Measurements from ENCODE around the gene ALOX15.

Gene ALOX15

GRCh38 chr17:4588898-4589625, 52.4 kb downstream of the ALOX15 start:
- H3K36me3 ChIP-seq (ENCODE audit: insufficient read depth, low read length) = no peaks in the 10 kb centered on the region
- no peak overlapping the region for H3K4me3 ChIP-seq
- H3K9ac ChIP-seq (ENCODE audit: insufficient read length) = no peak overlapping the region
- no peaks in the 10 kb centered on the region for H3K9me3 ChIP-seq (ENCODE audit: low read depth, low read length)
- TF ChIP-seq POLR2AphosphoS5 (IDR thresholded peaks at IDR 0.05; ENCODE audit: borderline replicate concordance, low read depth, low read length) (no peak), FOXP2 (optimal IDR thresholded peaks at IDR 0.05; ENCODE audit: control extremely low read depth, extremely low read length, insufficient read depth) (no peak), EZH2 (IDR thresholded peaks at IDR 0.05) (no peak)
- H3K27ac ChIP-seq = no peak overlapping the region
- DNase-seq (ENCODE audit: low read depth, low spot score) = no peak

- H3K36me3 ChIP-seq (ENCODE audit: insufficient read depth, low read length) = no peaks in the 10 kb centered on the region
- H3K27ac ChIP-seq = no peak overlapping the region
- H3K4me3 ChIP-seq = no peak overlapping the region
- H3K9me3 ChIP-seq (ENCODE audit: low read depth, low read length) = no peaks in the 10 kb centered on the region
- DNase-seq (ENCODE audit: low read depth, low spot score) = no peak
- TF ChIP-seq POLR2AphosphoS5 (IDR thresholded peaks at IDR 0.05; ENCODE audit: borderline replicate concordance, low read depth, low read length) = no peak
- TF ChIP-seq FOXP2 (optimal IDR thresholded peaks at IDR 0.05; ENCODE audit: control extremely low read depth, extremely low read length, insufficient read depth) = no peak
- no peak for TF ChIP-seq EZH2 (IDR thresholded peaks at IDR 0.05)
- H3K9ac ChIP-seq (ENCODE audit: insufficient read length) = no peak overlapping the region
Observed at GRCh38 chr17:4588391-4588790, 53.1 kb downstream of the ALOX15 start.

GRCh38 chr17:4587803-4588202, 53.7 kb downstream of the ALOX15 start:
- Histone ChIP-seq H3K4me3 (no peak overlapping the region), H3K9me3 (ENCODE audit: low read depth, low read length) (no peaks in the 10 kb centered on the region), H3K36me3 (ENCODE audit: insufficient read depth, low read length) (no peaks in the 10 kb centered on the region), H3K9ac (ENCODE audit: insufficient read length) (no peak overlapping the region), H3K27ac (no peak overlapping the region)
- no peak for DNase-seq (ENCODE audit: low read depth, low spot score)
- no peak for TF ChIP-seq POLR2AphosphoS5 (IDR thresholded peaks at IDR 0.05; ENCODE audit: borderline replicate concordance, low read depth, low read length)
- TF ChIP-seq FOXP2 (optimal IDR thresholded peaks at IDR 0.05; ENCODE audit: control extremely low read depth, extremely low read length, insufficient read depth) = no peak
- TF ChIP-seq EZH2 (IDR thresholded peaks at IDR 0.05) = no peak

- TF ChIP-seq FOXP2 (optimal IDR thresholded peaks at IDR 0.05; ENCODE audit: control extremely low read depth, extremely low read length, insufficient read depth) = no peak
- TF ChIP-seq POLR2AphosphoS5 (IDR thresholded peaks at IDR 0.05; ENCODE audit: borderline replicate concordance, low read depth, low read length) = no peak
- no peak for TF ChIP-seq EZH2 (IDR thresholded peaks at IDR 0.05)
- Histone ChIP-seq H3K4me3 (no peak overlapping the region), H3K27ac (no peak overlapping the region), H3K9me3 (ENCODE audit: low read depth, low read length) (no peaks in the 10 kb centered on the region), H3K9ac (ENCODE audit: insufficient read length) (no peak overlapping the region), H3K36me3 (ENCODE audit: insufficient read depth, low read length) (no peaks in the 10 kb centered on the region)
- DNase-seq (ENCODE audit: low read depth, low spot score) = no peak
Observed at GRCh38 chr17:4587195-4587594, 54.3 kb downstream of the ALOX15 start.

- TF ChIP-seq FOXP2 (optimal IDR thresholded peaks at IDR 0.05; ENCODE audit: control extremely low read depth, extremely low read length, insufficient read depth) (no peak), POLR2AphosphoS5 (IDR thresholded peaks at IDR 0.05; ENCODE audit: borderline replicate concordance, low read depth, low read length) (no peak), EZH2 (IDR thresholded peaks at IDR 0.05) (no peak)
- no peak overlapping the region for H3K4me3 ChIP-seq
Observed at GRCh38 chr17:4586043-4586442, 55.4 kb downstream of the ALOX15 start.

GRCh38 chr17:4585638-4585994, 55.9 kb downstream of the ALOX15 start:
- H3K4me3 ChIP-seq = no peak overlapping the region; the same call in 1 of the 2 replicates
- DNase-seq (ENCODE audit: low read depth, low spot score) = no peak
- H3K27ac ChIP-seq = no peak overlapping the region
- no peaks in the 10 kb centered on the region for H3K36me3 ChIP-seq (ENCODE audit: insufficient read depth, low read length)
- no peak overlapping the region for H3K9ac ChIP-seq (ENCODE audit: insufficient read length)
- TF ChIP-seq EZH2 (IDR thresholded peaks at IDR 0.05) (no peak), POLR2AphosphoS5 (IDR thresholded peaks at IDR 0.05; ENCODE audit: borderline replicate concordance, low read depth, low read length) (no peak), FOXP2 (optimal IDR thresholded peaks at IDR 0.05; ENCODE audit: control extremely low read depth, extremely low read length, insufficient read depth) (no peak)
- H3K9me3 ChIP-seq (ENCODE audit: low read depth, low read length) = no peaks in the 10 kb centered on the region

More at GRCh38 chr17:4586043-4586442, 55.4 kb downstream of the ALOX15 start:
- DNase-seq (ENCODE audit: low read depth, low spot score) = no peak
- H3K9me3 ChIP-seq (ENCODE audit: low read depth, low read length) = no peaks in the 10 kb centered on the region
- H3K36me3 ChIP-seq (ENCODE audit: insufficient read depth, low read length) = no peaks in the 10 kb centered on the region
- no peak overlapping the region for H3K9ac ChIP-seq (ENCODE audit: insufficient read length)
- H3K27ac ChIP-seq = no peak overlapping the region

GRCh38 chr17:4584917-4585637, 56.4 kb downstream of the ALOX15 start:
- TF ChIP-seq POLR2AphosphoS5 (IDR thresholded peaks at IDR 0.05; ENCODE audit: borderline replicate concordance, low read depth, low read length) (no peak), EZH2 (IDR thresholded peaks at IDR 0.05) (no peak), FOXP2 (optimal IDR thresholded peaks at IDR 0.05; ENCODE audit: control extremely low read depth, extremely low read length, insufficient read depth) (no peak)
- no peak overlapping the region for H3K9ac ChIP-seq (ENCODE audit: insufficient read length)
- H3K27ac ChIP-seq = no peak overlapping the region
- H3K4me3 ChIP-seq = peak overlapping the region; percentile 81
- DNase-seq (ENCODE audit: low read depth, low spot score) = no peak
- no peaks in the 10 kb centered on the region for H3K36me3 ChIP-seq (ENCODE audit: insufficient read depth, low read length)
- no peaks in the 10 kb centered on the region for H3K9me3 ChIP-seq (ENCODE audit: low read depth, low read length)

- no peak for DNase-seq (ENCODE audit: low read depth, low spot score)
- no peaks in the 10 kb centered on the region for H3K9me3 ChIP-seq (ENCODE audit: low read depth, low read length)
- TF ChIP-seq FOXP2 (optimal IDR thresholded peaks at IDR 0.05; ENCODE audit: control extremely low read depth, extremely low read length, insufficient read depth) (no peak), EZH2 (IDR thresholded peaks at IDR 0.05) (no peak)
- H3K9ac ChIP-seq (ENCODE audit: insufficient read length) = peak within 1 kb of the TSS; percentile 64
- H3K27ac ChIP-seq = no peak within 1 kb of the TSS
- no peaks in the 10 kb centered on the region for H3K36me3 ChIP-seq (ENCODE audit: insufficient read depth, low read length)
- H3K4me3 ChIP-seq = peak within 1 kb of the TSS; percentile 81
Observed at GRCh38 chr17:4584101-4584916, 57.2 kb downstream of the ALOX15 start, which contains the start of gene SMTNL2. Gene SMTNL2, plus strand, starts transcription at chr17:4584529. Its CDS starts 77 bp downstream, at chr17:4584606.

Measured in SK-N-MC (cell line).